Caco-2 (cell line): ENCODE results near the gene HRH2. TPM values are rescaled to one million over a fixed set of nuclear protein-coding genes. Genes with fewer than 3 reads are reported as not detected.

Source experiments
- BruUV-seq: library from RNA; stranded (reverse); fragments of 400-500 nt; replicated peaks from 2 replicates; lab custom pipeline; 2021; lab: Mats Ljungman, UMichigan
- CTCF ChIA-PET: fragments of 300-600 bp; sonication (Branson Sonifier 250); formaldehyde crosslinking; loops from one replicate; lab custom pipeline; 2022; ENCODE audit warnings: antibody characterized with exemption; lab: Charles Lee
- POLR2A ChIA-PET: fragments of 300-600 bp; sonication (Branson Sonifier 250); formaldehyde crosslinking; loops from one replicate; lab custom pipeline; 2022; ENCODE audit warnings: antibody characterized with exemption; lab: Charles Lee
- DNase-seq, 2 experiments: peaks; one replicate each; pipeline versions ENCODE4 v3.0.0 to v3.0.0-alpha.2; 2020 to 2022
- H3K27me3 ChIP-seq: replicated peaks from 2 replicates; pipeline ENCODE4 v1.6.0; 2011; ENCODE audit warnings: low read length; ENCODE audit not compliant: control insufficient read depth, insufficient read depth
- H3K36me3 ChIP-seq: 2 replicates; pipeline ENCODE4 v1.5.1; 2011; ENCODE audit warnings: low read length; ENCODE audit not compliant: control insufficient read depth, insufficient read depth
- H3K4me1 ChIP-seq: fragments of 250-450 bp; sonication (Bioruptor Pico); 2 replicates; pipeline ENCODE4 v1.5.1; 2020; ENCODE audit warnings: mild to moderate bottlenecking
- H3K4me3 ChIP-seq: 2 replicates; pipeline ENCODE4 v1.5.1; 2011; ENCODE audit warnings: low read depth, mild to moderate bottlenecking, control low read depth, low read length
- H3K9me3 ChIP-seq: fragments of 250-450 bp; sonication (Bioruptor Pico); 2 replicates; pipeline ENCODE4 v1.5.1; 2020; ENCODE audit warnings: mild to moderate bottlenecking, moderate library complexity
- H3K27ac Mint-ChIP-seq: one replicate; pipeline ENCODE4 v1.8.0; 2022; ENCODE audit warnings: mixed read lengths; ENCODE audit not compliant: unreplicated experiment
- H3K27me3 Mint-ChIP-seq: one replicate; pipeline ENCODE4 v1.8.0; 2022; ENCODE audit warnings: mixed read lengths; ENCODE audit not compliant: insufficient read depth, unreplicated experiment
- H3K36me3 Mint-ChIP-seq: one replicate; pipeline ENCODE4 v1.8.0; 2022; ENCODE audit warnings: mild to moderate bottlenecking, mixed read lengths; ENCODE audit not compliant: insufficient read depth, unreplicated experiment
- H3K4me1 Mint-ChIP-seq: one replicate; pipeline ENCODE4 v1.8.0; 2022; ENCODE audit warnings: low read depth, mixed read lengths; ENCODE audit not compliant: unreplicated experiment
- H3K4me3 Mint-ChIP-seq: one replicate; pipeline ENCODE4 v1.8.0; 2022; ENCODE audit warnings: mild to moderate bottlenecking, moderate library complexity, mixed read lengths; ENCODE audit not compliant: unreplicated experiment
- H3K9me3 Mint-ChIP-seq: one replicate; pipeline ENCODE4 v1.8.0; 2022; ENCODE audit warnings: mixed read lengths; ENCODE audit not compliant: unreplicated experiment
- CTCF ChIP-seq, 2 experiments: fragments of 200-600 bp in 1 of 2; IDR thresholded peaks; 1 replicate in 1 of 2; 2 replicates in 1 of 2; pipeline versions ENCODE4 v1.5.1 to v1.8.0; 2011 to 2022; ENCODE audit warnings: antibody characterized with exemption in 1 of 2, control low read depth in 1 of 2, inconsistent platforms in 1 of 2, low read depth in 1 of 2, low read length in 1 of 2, mild to moderate bottlenecking in 1 of 2, moderate library complexity in 1 of 2; ENCODE audit not compliant: insufficient read depth in 1 of 2, severe bottlenecking in 1 of 2, unreplicated experiment in 1 of 2
- intact Hi-C: fragments of 100-400 bp; cut with micrococcal nuclease; formaldehyde crosslinking; loops from one replicate; pipeline ENCODE4 v1.10.0; 2022; ENCODE audit not compliant: unreplicated experiment
- total RNA-seq: library from RNA; stranded (reverse); gene quantifications from 2 replicates; pipeline ENCODE4 v1.2.3, GENCODE V29; 2022

HRH2 gene
- total RNA-seq, 1 experiment from 2014 or later = not detected

GRCh38 chr5:175620527-175620926, 37.3 kb upstream of the HRH2 start:
- H3K4me3 ChIP-seq = no peak overlapping the region
- BruUV-seq = no TSS peak
- no peaks in the 10 kb centered on the region for H3K9me3 ChIP-seq
- CTCF ChIA-PET = no interaction called here
- peaks cover 4% of the 10 kb centered on the region; the same call in 1 of the 2 replicates for H3K4me1 ChIP-seq
- intact Hi-C loops = no loop called here
- no peaks in the 10 kb centered on the region for H3K36me3 ChIP-seq
- no peak for DNase-seq
- no peaks in the 10 kb centered on the region for H3K4me1 Mint-ChIP-seq
- POLR2A ChIA-PET = no interaction called here
- H3K27ac Mint-ChIP-seq = no peak overlapping the region
- H3K27me3 ChIP-seq = no peaks in the 10 kb centered on the region; the same call in 1 of the 2 replicates
- peaks cover 3% of the 10 kb centered on the region for H3K9me3 Mint-ChIP-seq
- H3K27me3 Mint-ChIP-seq = no peaks in the 10 kb centered on the region
- H3K4me3 Mint-ChIP-seq = no peak overlapping the region
- H3K36me3 Mint-ChIP-seq = no peaks in the 10 kb centered on the region
- TF ChIP-seq CTCF (IDR thresholded peaks at IDR 0.05; ENCODE audit: insufficient read depth in 1 of 2, low read depth in 1 of 2, low read length in 1 of 2, severe bottlenecking in 1 of 2, unreplicated experiment in 1 of 2) = no peak

GRCh38 chr5:175621971-175622370, 35.9 kb upstream of the HRH2 start:
- no peak for DNase-seq
- peaks cover 4% of the 10 kb centered on the region; the same call in 1 of the 2 replicates for H3K4me1 ChIP-seq
- Mint-ChIP-seq H3K4me3 (no peak overlapping the region), H3K27me3 (no peaks in the 10 kb centered on the region), H3K27ac (no peak overlapping the region), H3K4me1 (no peaks in the 10 kb centered on the region), H3K36me3 (no peaks in the 10 kb centered on the region), H3K9me3 (peaks cover 16% of the 10 kb centered on the region)
- no peaks in the 10 kb centered on the region; the same call in 1 of the 2 replicates for H3K27me3 ChIP-seq
- CTCF ChIA-PET = interaction anchor here (1.0 to 1.4 kb wide), 2 partner anchors 88 to 107 kb away, joined by 3 to 4 read pairs; no protein-coding TSS in a partner anchor
- peaks cover 8% of the 10 kb centered on the region; the same call in 1 of the 2 replicates for H3K9me3 ChIP-seq
- no peak overlapping the region for H3K4me3 ChIP-seq
- TF ChIP-seq CTCF (IDR thresholded peaks at IDR 0.05; ENCODE audit: insufficient read depth in 1 of 2, low read depth in 1 of 2, low read length in 1 of 2, severe bottlenecking in 1 of 2, unreplicated experiment in 1 of 2) = no peak
- intact Hi-C loops = no loop called here
- H3K36me3 ChIP-seq = no peaks in the 10 kb centered on the region
- BruUV-seq = no TSS peak
- POLR2A ChIA-PET = no interaction called here

- H3K27ac Mint-ChIP-seq = no peak overlapping the region
- intact Hi-C loops = no loop called here
- POLR2A ChIA-PET = no interaction called here
Observed at GRCh38 chr5:175623088-175623487, 34.8 kb upstream of the HRH2 start.

More at GRCh38 chr5:175623088-175623487, 34.8 kb upstream of the HRH2 start:
- H3K4me1 Mint-ChIP-seq = no peaks in the 10 kb centered on the region
- Histone ChIP-seq H3K36me3 (no peaks in the 10 kb centered on the region), H3K27me3 (no peaks in the 10 kb centered on the region; the same call in 1 of the 2 replicates), H3K9me3 (peaks cover 8% of the 10 kb centered on the region; the same call in 1 of the 2 replicates), H3K4me3 (no peak overlapping the region), H3K4me1 (peaks cover 4% of the 10 kb centered on the region; the same call in 1 of the 2 replicates)
- H3K36me3 Mint-ChIP-seq = no peaks in the 10 kb centered on the region
- no peak overlapping the region for H3K4me3 Mint-ChIP-seq
- H3K9me3 Mint-ChIP-seq = peaks cover 16% of the 10 kb centered on the region
- H3K27me3 Mint-ChIP-seq = no peaks in the 10 kb centered on the region
- no peak for DNase-seq
- CTCF ChIA-PET = interaction anchor here (0.6 to 1.4 kb wide), 2 partner anchors 29 to 106 kb away, joined by 4 read pairs; no protein-coding TSS in a partner anchor
- no TSS peak for BruUV-seq
- no peak for TF ChIP-seq CTCF (IDR thresholded peaks at IDR 0.05; ENCODE audit: insufficient read depth in 1 of 2, low read depth in 1 of 2, low read length in 1 of 2, severe bottlenecking in 1 of 2, unreplicated experiment in 1 of 2)
